Measurements from ENCODE around the gene ZBTB2.
A peak's percentile ranks its signal among the peaks of the same experiment; 100 is the strongest.

DNA sequence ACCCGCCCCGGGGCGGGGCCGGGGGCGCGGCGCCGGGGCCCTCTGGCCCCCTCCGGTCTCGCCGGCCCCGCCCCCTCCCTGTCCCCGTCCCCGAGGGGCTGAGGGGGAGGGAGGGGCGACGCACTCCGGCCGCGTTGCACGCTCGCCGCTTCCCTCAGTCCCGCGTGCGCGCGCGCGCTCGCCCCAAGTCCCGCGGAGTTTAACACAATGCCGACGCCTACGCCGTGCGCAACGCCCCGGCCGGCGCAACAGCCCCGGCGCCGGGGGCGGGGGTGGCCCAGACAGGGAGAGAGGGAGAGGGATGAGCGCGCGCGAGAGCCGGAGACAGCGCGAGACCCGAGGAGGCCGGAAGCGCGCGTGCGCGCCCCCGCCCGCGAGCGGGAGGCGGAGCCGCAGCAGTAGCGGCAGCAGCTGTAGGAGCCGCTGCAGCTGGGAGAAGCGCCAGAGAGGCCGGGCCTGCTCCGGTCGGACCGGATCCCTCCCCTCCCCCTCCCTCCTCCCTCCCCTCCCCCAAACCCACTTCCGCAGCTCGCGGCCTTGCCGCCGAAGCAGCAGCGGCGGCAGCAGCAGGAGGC lies 996 bp downstream of the ZBTB2 start:
- TF ChIP-seq, protein P1, sequence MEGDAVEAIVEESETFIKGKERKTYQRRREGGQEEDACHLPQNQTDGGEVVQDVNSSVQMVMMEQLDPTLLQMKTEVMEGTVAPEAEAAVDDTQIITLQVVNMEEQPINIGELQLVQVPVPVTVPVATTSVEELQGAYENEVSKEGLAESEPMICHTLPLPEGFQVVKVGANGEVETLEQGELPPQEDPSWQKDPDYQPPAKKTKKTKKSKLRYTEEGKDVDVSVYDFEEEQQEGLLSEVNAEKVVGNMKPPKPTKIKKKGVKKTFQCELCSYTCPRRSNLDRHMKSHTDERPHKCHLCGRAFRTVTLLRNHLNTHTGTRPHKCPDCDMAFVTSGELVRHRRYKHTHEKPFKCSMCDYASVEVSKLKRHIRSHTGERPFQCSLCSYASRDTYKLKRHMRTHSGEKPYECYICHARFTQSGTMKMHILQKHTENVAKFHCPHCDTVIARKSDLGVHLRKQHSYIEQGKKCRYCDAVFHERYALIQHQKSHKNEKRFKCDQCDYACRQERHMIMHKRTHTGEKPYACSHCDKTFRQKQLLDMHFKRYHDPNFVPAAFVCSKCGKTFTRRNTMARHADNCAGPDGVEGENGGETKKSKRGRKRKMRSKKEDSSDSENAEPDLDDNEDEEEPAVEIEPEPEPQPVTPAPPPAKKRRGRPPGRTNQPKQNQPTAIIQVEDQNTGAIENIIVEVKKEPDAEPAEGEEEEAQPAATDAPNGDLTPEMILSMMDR (IDR thresholded peaks at IDR 0.05), result no peak
- TF ChIP-seq POLR2AphosphoS5 (IDR thresholded peaks at IDR 0.05), result peak; percentile 38 to 88 (median 81)
- TF ChIP-seq POLR2A (IDR thresholded peaks at IDR 0.05), result peak; percentile 59
